Right lobe of liver (tissue), 4 donors: ENCODE measurements around the gene FHIT.

ENCODE experiments used
- CTCF ChIP-seq, 4 donors: fragments of 200-600 bp in 3 of 4; fragments of 450-650 bp in 1 of 4; IDR thresholded peaks; one replicate each; pipeline versions ENCODE4 v1.5.1 to v1.8.0; 2016 to 2022; ENCODE audit warnings: antibody characterized with exemption in 4 of 4, mild to moderate bottlenecking in 2 of 4
- POLR2A ChIP-seq: fragments of 450-650 bp; IDR thresholded peaks from one replicate; pipeline ENCODE4 v1.6.1; 2017; ENCODE audit warnings: antibody characterized with exemption, mild to moderate bottlenecking
- donor health status: DM: no; HTN: no; CAD: no.
- donor health status: DM: no; HTN: no; CAD: no.
- donor health status: DM: no; HTN: yes; CAD: no.

- TF ChIP-seq CTCF (IDR thresholded peaks at IDR 0.05) (no peak), POLR2A (no peak)
These were observed 1272.3 kb downstream of the FHIT start for GRCh38 chr3:59978979-59979378.
